ENCODE results near the gene CNTD1. TPM values are rescaled to one million over a fixed set of nuclear protein-coding genes. Genes with fewer than 3 reads are reported as not detected.
"Not testable (repeated sequence)": the region's sequence is repeated elsewhere in the genome, so short reads cannot be mapped to it uniquely, and the experiment has no call there.

CNTD1 gene
- total RNA-seq, 2 donors from 2014 or later, result 0.61 TPM; not detected in 1

GRCh38 chr17:42759982-42760651 lies 38.5 kb upstream of the CNTD1 start:
- H3K9ac ChIP-seq (ENCODE audit: low read depth in 2 of 2, low read length in 2 of 2), result peak overlapping the region in 1 of 2 donors; percentile 66
- no peaks in the 10 kb centered on the region for H3K9me3 ChIP-seq
- no peaks in the 10 kb centered on the region for H3K4me1 ChIP-seq
- H3K4me3 ChIP-seq, result no peak overlapping the region
- no peaks in the 10 kb centered on the region for H3K36me3 ChIP-seq
- peaks cover 18% of the 10 kb centered on the region for H3K27me3 ChIP-seq
- no peak for DNase-seq
- intact Hi-C loops (cut with DNase I), result loop anchor here (5.0 kb wide), 1 partner anchor 38 kb away; no protein-coding TSS in a partner anchor
- TF ChIP-seq CTCF (IDR thresholded peaks at IDR 0.05), result no peak
- no peak overlapping the region for H3K27ac ChIP-seq

GRCh38 chr17:42760652-42761581 lies 37.7 kb upstream of the CNTD1 start, which contains the start of gene RAMP2:
TSS of gene RAMP2 (plus strand) at chr17:42761227. CDS start at chr17:42761262, 35 bp downstream.
- H3K27ac ChIP-seq, result no peak within 1 kb of the TSS
- H3K4me3 ChIP-seq, result peak within 1 kb of the TSS; percentile 43
- TF ChIP-seq CTCF (IDR thresholded peaks at IDR 0.05), result no peak
- no peaks in the 10 kb centered on the region for H3K9me3 ChIP-seq
- no peak for DNase-seq
- peak within 1 kb of the TSS; percentile 46 to 66 for H3K9ac ChIP-seq (ENCODE audit: low read depth in 2 of 2, low read length in 2 of 2)
- intact Hi-C loops (cut with DNase I), result loop anchor here (5.0 kb wide), 1 partner anchor 39 kb away; no protein-coding TSS in a partner anchor
- no peaks in the 10 kb centered on the region for H3K36me3 ChIP-seq
- H3K4me1 ChIP-seq, result no peaks in the 10 kb centered on the region
- H3K27me3 ChIP-seq, result peaks cover 18% of the 10 kb centered on the region

GRCh38 chr17:42761638-42762037 lies 37.0 kb upstream of the CNTD1 start:
- DNase-seq, result no peak
- Histone ChIP-seq H3K4me1 (no peaks in the 10 kb centered on the region), H3K27ac (no peak overlapping the region), H3K9me3 (no peaks in the 10 kb centered on the region), H3K4me3 (peak overlapping the region; percentile 43), H3K9ac (ENCODE audit: low read depth in 2 of 2, low read length in 2 of 2) (peak overlapping the region; percentile 46 to 66), H3K27me3 (peaks cover 18% of the 10 kb centered on the region), H3K36me3 (no peaks in the 10 kb centered on the region)
- intact Hi-C loops (cut with DNase I), result loop anchor here (5.0 kb wide), 1 partner anchor 39 kb away; no protein-coding TSS in a partner anchor
- no peak for TF ChIP-seq CTCF (IDR thresholded peaks at IDR 0.05)

- no peak overlapping the region for H3K27ac ChIP-seq
- no peak overlapping the region for H3K9ac ChIP-seq (ENCODE audit: low read depth in 2 of 2, low read length in 2 of 2)
- intact Hi-C loops (cut with DNase I), result no loop called here
- no peak overlapping the region for H3K4me3 ChIP-seq
- TF ChIP-seq CTCF (IDR thresholded peaks at IDR 0.05), result no peak
- no peaks in the 10 kb centered on the region for H3K4me1 ChIP-seq
- no peak for DNase-seq
- H3K9me3 ChIP-seq, result no peaks in the 10 kb centered on the region
- no peaks in the 10 kb centered on the region for H3K36me3 ChIP-seq
- peaks cover 8% of the 10 kb centered on the region for H3K27me3 ChIP-seq
Measured at GRCh38 chr17:42766124-42766523, 32.5 kb upstream of the CNTD1 start.

- H3K9me3 ChIP-seq, result no peaks in the 10 kb centered on the region
- H3K9ac ChIP-seq (ENCODE audit: low read depth in 2 of 2, low read length in 2 of 2), result no peak overlapping the region
- no peak overlapping the region for H3K27ac ChIP-seq
- no peaks in the 10 kb centered on the region for H3K36me3 ChIP-seq
- no peak overlapping the region for H3K4me3 ChIP-seq
- no peaks in the 10 kb centered on the region for H3K27me3 ChIP-seq
- TF ChIP-seq CTCF (IDR thresholded peaks at IDR 0.05), result no peak
- no peaks in the 10 kb centered on the region for H3K4me1 ChIP-seq
- no peak for DNase-seq
- intact Hi-C loops (cut with DNase I), result no loop called here
Measured at GRCh38 chr17:42767512-42767911, 31.1 kb upstream of the CNTD1 start.

- H3K4me3 ChIP-seq; H3K9ac ChIP-seq (ENCODE audit: low read depth in 2 of 2, low read length in 2 of 2); H3K27me3 ChIP-seq; H3K9me3 ChIP-seq; H3K27ac ChIP-seq; intact Hi-C loops (cut with DNase I); DNase-seq; H3K36me3 ChIP-seq; H3K4me1 ChIP-seq: not testable (repeated sequence)
Measured at GRCh38 chr17:42768006-42768405, 30.7 kb upstream of the CNTD1 start.

- H3K27me3 ChIP-seq; H3K4me1 ChIP-seq; H3K27ac ChIP-seq; H3K9me3 ChIP-seq; intact Hi-C loops (cut with DNase I); DNase-seq; H3K4me3 ChIP-seq; H3K36me3 ChIP-seq; H3K9ac ChIP-seq (ENCODE audit: low read depth in 2 of 2, low read length in 2 of 2): not testable (repeated sequence)
Measured at GRCh38 chr17:42769964-42770363, 28.7 kb upstream of the CNTD1 start.
